ENCODE results near the gene NANOS1. TPM values are rescaled to one million over a fixed set of nuclear protein-coding genes. Genes with fewer than 3 reads are reported as not detected.

Gene NANOS1
- total RNA-seq: 8.7 TPM
- long read RNA-seq, full-length matches to known transcripts: 40 of 40 reads
- long read RNA-seq, partial matches to known transcripts: 0 of 40 reads
- long read RNA-seq, other reads (novel, unspliced or antisense): 0 of 40 reads

- intact Hi-C loops (cut with micrococcal nuclease): no loop called here
- ATAC-seq (no peak), DNase-seq (no peak)
These were observed at the start of gene NANOS1 for GRCh38 chr10:119029613-119030420. Gene NANOS1, plus strand, starts transcription at chr10:119029714. Its CDS starts 88 bp downstream, at chr10:119029802.

- ATAC-seq: no peak
- intact Hi-C loops (cut with micrococcal nuclease): no loop called here
These were observed 49.2 kb upstream of the NANOS1 start for GRCh38 chr10:118980135-118980865.

GRCh38 chr10:118980870-118981269 is 48.6 kb upstream of the NANOS1 start:
- ATAC-seq (no peak), DNase-seq (no peak)
- intact Hi-C loops (cut with micrococcal nuclease): no loop called here

More at GRCh38 chr10:118980135-118980865, 49.2 kb upstream of the NANOS1 start:
- DNase-seq: no peak

- intact Hi-C loops (cut with micrococcal nuclease): no loop called here
- DNase-seq (no peak), ATAC-seq (no peak)
These were observed 47.6 kb upstream of the NANOS1 start for GRCh38 chr10:118981946-118982345.

- no peak for DNase-seq
- ATAC-seq: no peak
- intact Hi-C loops (cut with micrococcal nuclease): no loop called here
These were observed 47.1 kb upstream of the NANOS1 start for GRCh38 chr10:118982366-118982765.

- peak; percentile 81 for ATAC-seq
- intact Hi-C loops (cut with micrococcal nuclease): no loop called here
These were observed 46.3 kb upstream of the NANOS1 start for GRCh38 chr10:118983263-118983662.

GRCh38 chr10:118985576-118985975 is 43.9 kb upstream of the NANOS1 start:
- intact Hi-C loops (cut with micrococcal nuclease): no loop called here
- ATAC-seq: no peak
- DNase-seq: no peak

More at GRCh38 chr10:118983263-118983662, 46.3 kb upstream of the NANOS1 start:
- DNase-seq: no peak

- ATAC-seq (no peak), DNase-seq (no peak)
- intact Hi-C loops (cut with micrococcal nuclease): no loop called here
These were observed 42.4 kb upstream of the NANOS1 start for GRCh38 chr10:118986815-118987790.

- intact Hi-C loops (cut with micrococcal nuclease): no loop called here
- no peak for ATAC-seq
- no peak for DNase-seq
These were observed 39.2 kb upstream of the NANOS1 start for GRCh38 chr10:118990326-118990725.

- ATAC-seq (no peak), DNase-seq (no peak)
- intact Hi-C loops (cut with micrococcal nuclease): no loop called here
These were observed 37.0 kb upstream of the NANOS1 start for GRCh38 chr10:118992496-118992895.

GRCh38 chr10:118993214-118993613 is 36.3 kb upstream of the NANOS1 start:
- no peak for ATAC-seq
- intact Hi-C loops (cut with micrococcal nuclease): no loop called here
- DNase-seq: no peak

GRCh38 chr10:118994321-118994720 is 35.2 kb upstream of the NANOS1 start:
- no peak for ATAC-seq
- intact Hi-C loops (cut with micrococcal nuclease): no loop called here
- no peak for DNase-seq

GRCh38 chr10:118995739-118996138 is 33.8 kb upstream of the NANOS1 start:
- intact Hi-C loops (cut with micrococcal nuclease): no loop called here
- ATAC-seq (no peak), DNase-seq (no peak)

GRCh38 chr10:118997379-118997778 is 32.1 kb upstream of the NANOS1 start:
- intact Hi-C loops (cut with micrococcal nuclease): no loop called here
- ATAC-seq (no peak), DNase-seq (no peak)

GRCh38 chr10:118998183-118998582 is 31.3 kb upstream of the NANOS1 start:
- intact Hi-C loops (cut with micrococcal nuclease): no loop called here
- no peak for ATAC-seq
- no peak for DNase-seq

GRCh38 chr10:119001717-119002500 is 27.6 kb upstream of the NANOS1 start:
- DNase-seq (no peak), ATAC-seq (no peak)
- intact Hi-C loops (cut with micrococcal nuclease): no loop called here

- DNase-seq (no peak), ATAC-seq (no peak)
- intact Hi-C loops (cut with micrococcal nuclease): no loop called here
These were observed 25.8 kb upstream of the NANOS1 start for GRCh38 chr10:119003572-119004289.

All from left ventricle myocardium superior (tissue), 1 donor.